ENCODE results near the gene ID3.

Gene ID3

DNA sequence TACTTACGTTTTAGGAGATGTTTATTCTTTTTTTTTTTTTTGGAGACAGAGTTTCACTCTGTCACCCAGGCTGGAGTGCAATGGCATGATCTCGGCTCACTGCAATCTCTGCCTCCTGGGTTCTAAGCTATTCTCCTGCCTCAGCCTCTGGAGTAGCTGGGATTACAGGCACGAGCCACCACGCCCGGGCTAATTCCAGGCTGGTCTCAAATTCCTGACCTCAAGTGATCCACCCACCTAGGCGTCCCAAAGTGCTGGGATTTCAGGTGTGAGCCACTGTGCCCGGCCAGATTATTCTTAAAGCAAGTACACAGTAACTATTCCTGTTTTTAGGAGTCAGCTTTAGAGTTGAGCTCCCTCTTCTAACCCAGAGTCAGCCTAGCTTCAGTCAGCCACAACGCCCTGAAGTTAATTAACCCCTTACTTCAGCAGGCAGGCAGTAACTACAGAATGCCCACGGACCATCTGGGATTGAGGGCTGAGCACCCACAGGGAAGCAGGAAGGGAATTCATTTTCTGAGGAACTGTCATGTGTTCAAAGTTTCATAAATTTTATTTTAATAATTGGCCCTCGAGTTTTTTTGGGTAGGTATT lies 5.3 kb upstream of the ID3 start:
- no peak for DNase-seq

DNA sequence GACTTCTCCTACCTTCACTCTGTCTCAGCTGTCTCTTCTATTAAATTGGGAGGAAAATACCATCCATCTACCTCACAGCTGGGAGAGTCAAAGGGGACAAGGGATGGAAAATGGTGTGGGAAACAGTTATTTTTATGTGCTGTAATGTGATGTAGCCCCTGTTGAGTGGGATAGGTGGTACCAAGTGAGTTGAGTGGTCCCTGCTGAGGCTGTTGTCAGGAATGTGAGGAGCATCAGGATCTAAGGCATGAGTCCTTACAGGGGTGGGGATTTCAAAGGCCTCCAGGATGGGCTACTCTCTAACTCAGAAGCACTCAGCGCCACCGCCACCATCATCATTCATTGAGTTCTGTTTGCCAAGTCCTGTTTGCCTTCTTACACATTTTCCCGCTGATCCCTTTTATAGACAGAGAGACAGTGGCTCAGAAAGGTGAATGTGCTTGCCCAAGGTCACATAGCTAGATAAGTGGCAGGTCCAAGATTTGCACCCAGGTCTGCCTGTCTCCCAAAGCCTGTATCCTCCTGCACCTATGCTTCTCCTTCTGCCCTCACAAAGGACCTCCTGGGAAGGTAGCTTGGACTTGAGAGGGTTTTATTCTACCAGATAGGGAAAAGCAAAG lies 4.6 kb upstream of the ID3 start:
- no peak for DNase-seq

DNA sequence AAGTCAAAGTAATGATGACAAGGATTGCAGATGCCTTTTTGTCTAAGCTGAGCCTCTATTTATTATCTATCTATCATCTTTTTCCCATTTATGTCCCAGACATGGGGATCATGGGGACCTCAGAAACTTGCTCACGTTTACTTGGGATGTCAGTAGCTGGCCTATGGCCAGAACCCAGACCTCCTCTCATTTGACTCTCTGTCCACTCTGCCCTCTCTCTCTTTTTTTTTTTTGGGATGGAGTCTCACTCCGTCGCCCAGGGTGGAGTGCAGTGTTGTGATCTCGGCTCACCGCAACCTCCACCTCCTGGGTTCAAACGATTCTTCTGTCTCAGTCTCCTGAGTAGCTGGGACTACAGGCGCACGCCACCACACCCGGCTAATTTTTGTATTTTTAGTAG lies 3.7 kb upstream of the ID3 start:
- DNase-seq, result no peak

DNA sequence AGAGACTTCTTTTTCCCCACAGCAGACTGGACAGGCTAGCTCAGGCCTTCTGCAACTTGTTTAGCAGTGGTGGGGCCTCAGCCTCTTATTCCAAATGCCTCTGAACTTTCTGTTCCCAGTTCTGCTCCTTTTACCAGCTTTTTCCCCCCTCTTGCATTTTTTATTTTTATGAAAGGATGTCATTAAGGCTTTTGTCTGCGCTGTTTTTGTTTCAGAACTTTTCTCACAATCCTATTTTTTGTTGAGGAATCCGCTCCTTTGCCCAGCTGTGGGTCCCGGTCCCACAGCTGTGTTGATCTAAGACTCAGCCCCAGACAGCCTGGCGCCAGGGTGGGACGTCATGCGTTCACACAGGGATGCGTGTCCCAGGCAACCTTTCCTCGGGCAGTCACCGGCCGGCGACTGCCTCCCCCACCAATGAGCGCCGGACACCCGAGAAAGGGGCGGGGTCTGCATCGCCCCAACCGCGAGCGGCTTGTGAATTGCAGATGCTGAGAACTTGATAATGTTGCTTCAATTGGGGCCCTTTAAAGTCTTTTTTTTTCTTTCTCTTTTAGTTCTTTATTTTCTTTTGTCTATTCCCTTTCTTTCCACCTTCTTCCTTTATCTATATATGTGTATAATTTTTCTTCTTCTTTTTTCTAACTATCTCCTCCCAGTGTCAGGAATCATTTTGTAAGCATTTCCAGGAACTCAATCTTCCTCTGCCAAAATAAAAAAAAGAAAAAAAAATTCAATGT lies 3.0 kb upstream of the ID3 start:
- no peak for DNase-seq

DNA sequence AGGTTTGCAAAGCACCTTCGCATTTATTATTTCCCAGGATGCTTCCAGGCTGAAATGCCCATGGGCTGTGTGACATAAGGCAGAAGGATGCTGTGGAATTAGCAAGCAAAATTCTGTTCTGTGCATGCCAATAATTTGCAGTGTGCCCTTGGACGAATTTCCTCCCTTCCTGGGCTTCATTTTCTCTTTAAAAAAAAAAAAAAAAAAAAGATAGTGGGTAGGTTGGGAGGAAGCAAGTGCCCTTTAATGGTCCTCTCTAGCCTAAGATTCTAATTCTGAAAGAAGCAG lies 2.5 kb upstream of the ID3 start:
- DNase-seq, result no peak

DNA sequence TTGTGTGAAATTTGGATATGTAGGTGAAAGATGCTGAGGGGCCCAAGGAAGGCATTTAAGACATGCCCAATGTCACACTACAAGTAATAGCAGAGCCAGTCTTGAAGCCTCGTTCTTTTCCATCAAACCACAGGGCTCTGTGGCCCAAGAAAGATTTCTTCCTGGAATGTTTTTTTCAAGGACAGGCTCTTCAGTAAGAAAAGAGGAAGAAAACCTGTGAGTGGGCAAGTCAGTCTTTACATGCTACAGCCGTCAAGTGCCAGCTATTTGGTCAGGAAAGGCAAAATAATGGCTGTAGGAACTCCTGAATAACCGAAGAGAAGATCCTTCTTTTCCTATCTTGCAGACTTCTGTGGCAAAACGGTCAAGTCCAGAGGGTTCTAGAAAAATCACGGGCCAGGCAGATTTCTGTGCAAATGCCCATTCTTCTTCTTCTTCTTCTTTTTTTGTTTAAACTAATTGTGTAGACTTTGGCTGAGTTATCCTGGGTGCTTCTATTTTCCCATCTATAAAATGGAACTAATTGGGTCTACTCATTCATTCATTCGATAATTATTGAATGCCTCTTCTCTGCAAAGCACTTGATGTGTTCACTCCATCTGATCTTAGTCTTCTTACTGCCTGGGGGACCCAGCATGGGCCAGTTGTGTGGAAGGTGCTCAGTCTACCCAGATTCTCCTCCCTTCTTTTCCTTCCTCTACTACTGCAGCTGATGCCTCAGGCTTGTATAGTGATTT lies 1.9 kb upstream of the ID3 start:
- no peak for DNase-seq

DNA sequence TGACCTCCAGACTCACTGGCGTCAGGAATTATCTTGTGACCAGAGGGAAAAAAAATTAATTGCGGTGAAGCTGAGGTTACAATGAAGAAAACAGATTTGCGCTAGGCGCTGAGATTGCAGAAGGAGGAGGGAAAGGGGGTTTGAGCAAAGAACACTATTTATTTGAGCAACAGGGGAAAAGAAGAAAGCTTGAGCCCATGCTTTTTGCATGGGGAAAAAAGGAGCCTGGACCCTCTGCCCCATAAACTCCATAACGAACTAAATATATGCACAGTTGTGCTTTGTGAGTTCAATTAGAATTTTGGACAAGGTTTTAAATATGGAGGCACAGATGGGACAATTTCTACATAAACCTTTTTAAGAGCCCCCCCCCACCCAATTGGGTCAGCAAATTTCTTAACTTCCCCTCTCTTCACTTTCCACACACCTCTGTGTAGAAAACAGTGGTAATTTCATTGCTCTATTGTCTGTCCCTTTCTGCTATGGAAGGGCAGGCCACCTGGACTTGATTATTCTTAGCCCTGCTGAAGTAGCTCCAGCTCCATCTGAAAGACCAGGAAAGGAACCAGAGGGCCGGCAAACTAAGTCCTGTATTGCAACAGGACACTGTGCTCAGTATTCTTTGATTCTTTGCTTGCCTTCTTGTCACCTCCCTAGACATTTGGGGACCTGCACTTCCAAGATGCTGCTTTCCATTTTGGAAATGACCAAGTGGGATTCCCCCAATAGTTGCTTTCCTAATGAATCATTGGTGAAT lies 862 bp upstream of the ID3 start:
- no peak for DNase-seq

DNA sequence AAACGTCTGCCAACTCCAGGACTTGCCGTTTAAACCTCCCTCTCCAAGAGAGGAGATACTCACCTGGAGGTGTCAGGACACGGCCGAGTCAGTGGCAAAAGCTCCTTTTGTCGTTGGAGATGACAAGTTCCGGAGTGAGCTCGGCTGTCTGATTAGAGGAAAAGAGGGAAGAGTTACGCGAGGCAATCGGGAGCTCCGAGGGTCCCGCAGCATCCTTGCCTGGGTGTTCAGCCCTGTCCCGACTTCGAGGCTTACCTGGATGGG lies 497 bp downstream of the ID3 start:
- DNase-seq, result no peak

DNA sequence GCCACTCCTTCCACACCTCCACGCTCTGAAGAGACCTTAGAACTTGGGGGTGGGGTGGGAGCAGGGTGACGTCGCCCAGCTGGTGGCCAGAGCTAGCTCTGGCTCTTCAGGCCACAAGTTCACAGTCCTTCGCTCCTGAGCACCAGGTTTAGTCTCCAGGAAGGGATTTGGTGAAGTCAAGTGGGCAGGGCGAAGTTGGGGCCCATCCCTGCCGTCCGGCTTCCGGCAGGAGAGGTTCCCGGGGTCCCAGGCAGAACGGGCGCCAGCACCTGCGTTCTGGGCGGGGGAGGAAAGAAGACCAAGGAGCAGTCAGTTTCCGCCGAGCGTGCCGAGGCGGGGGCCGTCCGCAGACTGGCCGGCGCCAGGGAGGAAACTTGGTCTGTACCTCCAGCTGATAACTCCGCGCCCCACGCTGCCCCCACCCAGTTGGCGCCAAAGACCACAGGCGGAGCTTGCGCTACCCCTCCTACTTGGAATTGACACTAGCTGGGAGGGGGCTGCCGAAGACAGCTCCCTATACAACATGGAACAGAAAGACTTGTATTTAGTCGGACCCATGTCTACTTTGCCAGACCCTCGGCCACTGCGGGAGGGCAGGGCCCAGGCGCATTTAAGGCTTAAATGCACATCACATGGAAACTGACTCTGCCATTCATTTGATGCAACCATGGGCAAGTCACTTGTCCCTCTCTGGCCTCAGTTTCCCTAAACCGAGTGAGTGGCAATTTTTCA lies 995 bp downstream of the ID3 start:
- DNase-seq, result no peak

DNA sequence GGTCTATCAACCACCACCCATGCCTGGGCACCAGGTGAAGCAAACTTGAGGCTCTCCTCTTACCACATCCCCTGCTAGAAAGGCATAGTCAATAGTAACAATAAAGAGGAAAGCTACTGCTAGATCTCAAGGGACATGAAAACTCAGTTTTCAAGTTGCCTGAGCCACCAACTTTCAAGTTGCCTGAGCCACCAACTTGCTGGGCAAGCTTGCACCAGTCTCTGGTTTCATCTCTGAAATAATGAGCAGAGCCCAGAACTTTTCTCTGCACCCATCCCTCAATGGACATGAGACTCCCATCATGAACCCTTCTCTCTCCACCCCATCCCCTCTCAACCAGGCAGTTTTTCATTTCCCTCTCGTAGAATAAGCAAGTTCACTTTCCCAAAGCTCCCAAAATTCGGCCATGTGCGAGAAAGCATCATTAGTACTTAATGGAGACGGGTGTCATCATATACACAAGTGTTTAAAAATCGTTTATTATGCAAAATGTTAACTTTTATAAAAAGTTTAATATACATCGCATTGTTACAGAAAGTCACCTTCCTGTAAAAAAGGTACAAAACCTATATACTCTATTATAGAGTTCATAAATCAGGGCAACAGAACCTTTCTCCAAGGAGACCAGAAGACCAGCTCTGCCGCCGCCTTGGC lies 1.7 kb downstream of the ID3 start:
- DNase-seq, result no peak

DNA sequence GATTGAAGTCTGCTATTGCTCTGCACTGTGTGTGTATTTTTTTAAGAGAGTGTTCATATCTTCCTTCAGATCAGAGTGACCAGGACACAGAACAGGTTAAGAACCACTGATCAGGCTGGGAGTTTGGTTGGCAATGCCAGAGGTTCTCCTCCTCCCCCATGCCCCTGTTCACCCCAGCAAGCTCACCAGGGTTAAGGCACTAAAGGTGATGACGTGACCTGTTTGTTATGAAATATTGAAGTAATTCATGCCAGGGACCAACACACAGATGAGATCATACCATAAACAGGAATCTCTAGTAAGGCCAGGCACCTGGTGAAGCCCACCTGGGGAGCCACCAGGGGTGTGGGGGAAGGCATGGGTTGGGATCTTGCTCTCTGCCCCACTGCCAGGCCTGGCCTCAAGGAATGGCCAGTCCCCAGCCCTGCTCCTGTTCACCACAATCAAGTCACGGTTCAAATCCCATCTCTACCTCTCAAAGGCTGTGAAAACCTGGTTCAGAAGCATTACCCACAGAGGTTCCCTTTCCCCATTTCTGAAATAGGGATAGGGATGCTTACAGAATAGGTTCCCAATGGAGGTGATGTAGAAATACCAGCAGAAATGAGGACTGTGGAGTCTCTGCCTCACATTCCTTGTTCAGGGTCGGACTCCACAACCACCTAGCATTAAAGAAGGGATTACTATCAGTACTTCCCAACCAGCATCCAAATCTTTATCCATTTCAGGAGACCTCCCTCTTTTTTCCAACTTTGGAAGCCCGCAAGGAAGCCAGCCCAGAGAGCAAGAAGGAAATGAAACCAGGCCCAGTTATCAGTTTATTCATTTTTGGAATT lies 2.4 kb downstream of the ID3 start:
- DNase-seq, result no peak

DNA sequence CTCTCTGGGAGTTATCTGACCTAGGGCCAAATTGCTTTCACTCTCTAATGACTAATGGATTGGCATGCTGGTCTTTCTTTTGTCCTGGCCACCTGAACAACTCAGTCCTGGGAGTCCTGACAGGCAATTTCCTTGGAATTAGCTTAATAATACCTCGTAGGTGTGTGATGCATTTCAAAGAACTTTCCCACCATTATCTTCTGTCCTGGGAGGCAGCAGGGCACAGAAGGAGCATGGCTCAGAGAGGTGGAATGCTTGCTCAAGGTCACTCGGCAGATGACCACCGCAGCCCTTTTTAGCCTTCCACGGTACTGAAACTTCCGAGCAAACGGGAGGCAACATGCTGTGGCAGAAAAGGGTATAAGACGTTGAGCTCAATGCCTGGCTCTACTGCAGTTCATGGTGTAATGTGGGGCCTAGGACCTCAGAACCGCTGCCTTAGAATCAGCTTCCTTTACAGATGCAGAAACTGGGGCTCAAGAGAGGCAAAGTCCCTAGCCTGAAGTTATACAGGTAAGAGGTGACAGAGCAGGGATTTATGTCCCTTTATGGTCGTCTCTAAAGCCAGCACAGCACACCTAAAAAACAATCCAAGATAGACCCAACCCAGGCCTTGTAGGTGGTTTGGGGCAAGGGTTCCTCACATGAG lies 3.2 kb downstream of the ID3 start:
- no peak for DNase-seq

DNA sequence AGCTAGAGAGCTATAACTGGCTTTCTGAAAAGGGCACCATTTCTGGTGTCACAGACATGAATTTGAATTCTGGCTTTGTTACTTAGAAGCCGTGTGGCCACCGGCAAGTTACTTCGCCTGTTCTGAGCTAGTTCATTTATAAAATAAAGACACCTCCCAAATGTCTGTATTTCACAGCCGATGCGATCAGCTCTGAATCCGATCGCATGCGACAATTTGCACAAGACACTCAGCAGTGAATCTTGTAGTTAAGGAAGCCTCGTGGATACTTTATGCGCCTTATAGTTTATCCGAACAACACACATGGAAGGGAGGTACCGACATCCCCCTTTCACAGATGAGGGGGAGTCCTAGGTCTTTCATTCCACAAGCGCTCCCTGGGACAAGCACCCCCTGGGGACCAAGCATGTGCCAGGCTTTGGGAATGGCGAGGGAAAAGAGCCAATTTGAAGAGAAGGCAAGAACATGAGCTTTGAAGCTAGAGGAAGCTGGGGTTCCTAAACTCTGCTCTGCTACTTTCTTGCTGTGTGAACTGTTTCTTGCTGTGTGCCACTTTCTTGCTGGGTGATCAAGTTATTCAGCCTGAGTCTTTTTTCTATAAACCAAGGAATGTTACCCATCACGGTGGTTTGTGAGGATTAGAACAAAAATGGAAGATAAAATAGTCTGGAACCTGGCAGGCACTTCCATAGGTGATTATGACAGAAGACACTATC lies 3.9 kb downstream of the ID3 start:
- DNase-seq, result no peak

DNA sequence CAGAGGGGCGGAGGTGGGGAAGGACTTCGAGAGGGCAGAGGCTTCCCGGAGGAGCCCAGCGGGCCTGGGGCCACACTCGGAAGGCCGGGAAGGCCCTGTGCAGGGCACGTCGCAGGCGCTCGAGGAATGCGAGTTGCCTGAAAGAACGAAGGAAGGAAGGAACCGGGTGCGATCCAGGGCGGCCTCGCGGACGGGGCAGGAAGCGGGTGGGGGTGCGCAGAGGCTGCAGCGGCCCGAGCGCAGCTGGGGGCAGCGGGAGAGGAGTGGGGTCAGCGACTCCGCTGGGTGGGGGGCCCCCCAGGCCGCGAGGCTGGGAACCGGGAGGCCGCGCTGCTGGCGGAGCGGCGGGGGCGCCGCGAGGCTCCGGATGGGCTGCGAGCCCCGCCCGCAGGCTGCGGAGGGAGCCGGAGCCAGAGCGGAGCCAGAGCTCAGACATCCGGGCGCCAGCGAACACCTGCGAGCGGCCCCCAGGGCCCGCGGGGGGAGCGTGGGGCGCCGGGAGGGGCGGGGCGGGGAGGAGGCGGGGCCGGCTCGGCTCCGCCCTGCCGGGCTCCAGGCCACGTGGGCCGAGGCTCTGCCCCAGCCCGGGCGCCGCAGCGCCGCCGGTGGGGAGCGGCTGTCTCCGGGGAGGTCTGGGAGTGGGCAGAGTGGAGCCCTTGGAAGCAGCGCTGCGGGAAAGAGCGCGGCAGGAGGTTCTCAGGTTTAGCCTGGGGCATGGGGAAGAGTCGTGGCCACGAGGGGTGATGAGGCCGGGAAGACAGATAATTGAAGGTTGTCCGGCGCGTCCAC lies 4.6 kb downstream of the ID3 start:
- DNase-seq, result no peak

DNA sequence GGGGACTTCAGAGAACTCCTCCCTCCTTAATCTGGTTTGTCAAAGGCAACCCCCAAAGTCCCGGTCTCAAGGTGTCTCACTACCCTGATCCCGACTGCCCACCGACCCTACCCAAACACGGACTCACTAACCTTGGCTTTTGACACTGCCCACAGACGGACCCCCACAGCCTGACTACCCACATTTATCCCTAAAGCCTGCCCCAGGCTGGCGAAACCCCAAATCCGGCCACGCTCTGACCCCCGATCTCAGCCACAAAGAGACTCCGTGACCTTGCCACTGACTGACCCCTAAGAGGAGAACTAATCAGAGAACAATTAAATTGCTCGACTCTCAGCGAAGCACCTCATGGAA lies 5.2 kb downstream of the ID3 start:
- DNase-seq, result no peak

DNA sequence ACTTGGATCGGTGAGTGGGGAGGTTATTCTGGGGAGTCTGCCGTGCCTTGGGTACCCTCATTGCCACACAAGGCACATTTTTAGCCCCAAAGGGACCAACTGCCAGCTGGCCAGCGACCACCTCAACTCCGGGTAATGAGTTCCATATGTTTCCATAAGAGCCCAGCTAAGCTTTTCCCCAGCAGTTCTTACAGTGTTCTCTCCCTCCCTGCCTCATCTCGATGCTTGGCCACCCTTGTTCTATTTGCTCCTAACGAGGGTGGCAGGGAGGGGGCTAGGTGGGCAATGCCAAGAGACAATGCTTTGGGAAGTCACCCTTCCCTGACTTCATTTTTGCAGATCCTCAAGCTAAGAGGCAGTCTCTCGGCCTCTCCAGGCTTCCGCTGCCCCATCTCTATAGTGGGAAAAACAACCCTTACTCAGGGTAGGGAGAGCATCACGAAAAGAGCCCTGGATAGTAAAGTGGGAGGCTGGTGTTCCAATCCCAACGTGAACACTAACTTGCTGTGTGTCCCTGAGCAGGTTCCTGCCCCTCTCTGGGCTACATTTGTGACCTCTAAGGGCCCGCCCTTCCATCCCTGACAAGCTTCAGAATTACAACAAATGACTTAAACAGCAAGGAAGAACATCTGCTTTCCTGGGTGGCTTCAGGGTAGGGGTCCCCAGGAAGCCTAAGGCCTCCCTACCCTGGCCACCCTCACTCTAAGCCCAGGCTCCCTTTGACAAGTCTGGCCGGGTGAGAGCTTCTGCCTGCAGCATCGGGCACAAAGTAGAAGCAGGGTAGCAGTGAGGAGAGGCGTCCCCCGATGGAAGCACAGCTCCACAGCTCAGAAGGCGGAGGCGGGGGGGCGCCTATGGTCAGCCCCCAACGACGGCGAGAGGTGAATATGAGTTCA lies 5.8 kb downstream of the ID3 start:
- DNase-seq, result no peak

DNA sequence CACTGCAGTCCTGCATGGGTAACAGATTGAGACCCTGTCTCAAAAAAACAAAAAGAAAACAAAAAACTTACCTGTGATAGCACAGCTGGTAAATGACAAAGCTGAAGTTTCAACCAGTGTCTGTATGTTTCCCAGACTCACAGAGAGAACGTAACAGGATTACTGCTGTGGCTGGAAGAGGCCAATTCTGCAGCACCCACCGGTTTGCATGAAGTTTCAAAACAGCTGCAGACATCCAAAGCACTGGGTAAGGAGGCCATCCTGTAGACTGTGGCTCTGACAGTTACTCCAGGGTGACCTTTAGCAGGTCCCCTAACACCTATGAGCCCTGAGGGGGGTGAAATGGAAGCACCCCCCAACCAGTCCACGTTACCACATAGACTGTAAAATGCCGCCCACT lies 7.5 kb downstream of the ID3 start:
- no peak for DNase-seq

DNA sequence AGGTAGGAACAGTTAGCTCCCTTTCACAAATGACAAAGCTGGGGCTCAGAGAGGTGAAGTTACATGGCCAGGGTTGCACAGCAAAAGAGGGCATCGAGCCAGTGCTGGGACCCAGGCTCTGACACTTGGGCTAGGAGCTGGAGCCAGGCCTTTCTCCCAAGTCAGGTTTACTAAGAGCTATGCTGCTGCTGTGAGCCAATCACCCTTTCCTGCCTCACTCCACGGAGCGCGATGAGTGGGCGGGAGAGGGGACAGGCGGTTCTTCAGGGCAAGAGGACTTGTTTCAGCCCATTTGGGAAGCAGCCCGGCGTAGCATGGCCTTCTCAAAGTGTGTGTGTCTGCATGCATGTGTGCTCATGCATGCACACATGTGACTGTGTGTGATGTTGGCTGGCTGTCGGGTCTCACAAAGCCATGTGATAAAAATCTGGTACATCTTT lies 10.6 kb downstream of the ID3 start:
- DNase-seq, result no peak
